Heart left ventricle (tissue), 13 donors: ENCODE results near the gene ERC1.

Source experiments
- CTCF ChIP-seq, 12 donors: fragments of 200-600 bp; sonication (generic) in 4 of 12; IDR thresholded peaks; one replicate each; pipeline versions ENCODE4 v1.5.0 to v1.8.0; 2018 to 2022; ENCODE audit warnings: antibody characterized with exemption in 12 of 12, mild to moderate bottlenecking in 5 of 12
- POLR2A ChIP-seq, 2 donors: fragments of 450-650 bp; IDR thresholded peaks; one replicate each; pipeline ENCODE4 v1.6.1; 2017; ENCODE audit warnings: antibody characterized with exemption in 2 of 2, mild to moderate bottlenecking in 2 of 2, moderate library complexity in 2 of 2
- donor health status: ischemic (EF 13 %, LVEDD 7.1; RV severe dilation, severe dysfunction).
- donor health status: DM: no; HTN: yes; CAD: no.
- donor health status: DM: no; HTN: no; CAD: no.
- donor health status: ischemic (EF 25% LVEDD 6.9; RV normal size, moderate dysfunction).
- donor health status: ischemic (EF 25% LVEDD 5.7; RV mildly dilated, moderate dysfunction).
- donor health status: ischemic (EF 35%, LVEDD 5.7; RV mildly dilated, moderate dysfunction).
- donor health status: nonischemic (EF 11% LVEDD 7.7; RV severe dilation, severe dysfunction).
- donor health status: DM: yes; HTN: yes; CAD: no.
- donor health status: PGD.
- donor health status: ischemic (EF 29% LVEDD 5.4; RV normal size, mild dysfunction).
- donor health status: nonischemic (EF 23%, LVEDD 6.1; RV moderate dilation, normal function).

- TF ChIP-seq CTCF (IDR thresholded peaks at IDR 0.05) (no peak), POLR2A (IDR thresholded peaks at IDR 0.05) (no peak)
Observed at GRCh38 chr12:1309613-1310012, 318.6 kb downstream of the ERC1 start.
